ENCODE measurements around the gene ABCA6. TPM values are rescaled to one million over a fixed set of nuclear protein-coding genes. Genes with fewer than 3 reads are reported as not detected.

ABCA6 gene
- total and polyA plus RNA-seq, 10 of the 15 experiments (the other 5 are each of a cell fraction or from before 2014, with no cell fraction given): 6.8 to 36.9 (median 12.6) TPM

- H3K4me2 ChIP-seq (ENCODE audit: control insufficient read depth, insufficient read depth): no peak overlapping the region
- intact Hi-C loops (cut with micrococcal nuclease; ENCODE audit: unreplicated experiment) (no loop called here), in situ Hi-C loops (cut with MboI) (no loop called here)
- H4K20me1 ChIP-seq (ENCODE audit: control insufficient read depth, insufficient read depth): no peaks in the 10 kb centered on the region
- FAIRE-seq (no peak), ATAC-seq (no peak), DNase-seq (ENCODE audit: low read depth, low spot score) (no peak)
- WGBS (ENCODE audit: insufficient coverage, insufficient replicate concordance, low lambda C conversion rate, missing lambda C conversion rate): 97% methylated on average over 5 of the region's 5 CpGs
- ChIA-PET POLR2A (no interaction called here), SMC1A (ENCODE audit: uncharacterized antibody, unreplicated experiment) (interaction anchor here (0.8 to 2.3 kb wide), 7 partner anchors 8 to 122 kb away, joined by 3 to 12 read pairs (median 4); no protein-coding TSS in a partner anchor), RAD21 (ENCODE audit: unreplicated experiment) (interaction anchor here (2.1 kb wide), 1 partner anchor 103 kb away, joined by 7 read pairs; no protein-coding TSS in a partner anchor), CTCF (no interaction called here)
- H3K27ac ChIP-seq (ENCODE audit: control insufficient read depth, insufficient read depth): no peak overlapping the region
- BruUV-seq (replicated peaks): no TSS peak
- peaks cover 6% of the 10 kb centered on the region; the same call in 1 of the 2 replicates for H3K79me2 ChIP-seq (ENCODE audit: control insufficient read depth, insufficient read depth, low read length)
- no peaks in the 10 kb centered on the region for H3K27me3 ChIP-seq (replicated peaks in 1 of 2; ENCODE audit: control insufficient read depth in 2 of 2, insufficient read depth in 2 of 2, low read length in 1 of 2)
- no peaks in the 10 kb centered on the region for H3K36me3 ChIP-seq (ENCODE audit: control insufficient read depth in 2 of 2, insufficient read depth in 2 of 2, low read length in 1 of 2)
- H3K9ac ChIP-seq (ENCODE audit: control insufficient read depth, insufficient read depth, low read length): no peak overlapping the region
- no peak overlapping the region for H3K4me3 ChIP-seq
- H3K9me3 ChIP-seq (replicated peaks; ENCODE audit: control insufficient read depth, insufficient read depth, low read length): no peaks in the 10 kb centered on the region
- H2AFZ ChIP-seq (ENCODE audit: control insufficient read depth, low read depth, low read length): no peak overlapping the region
- TF ChIP-seq POLR2A (IDR thresholded peaks at IDR 0.05; ENCODE audit: low read depth, low read length) (no peak), EZH2 (IDR thresholded peaks at IDR 0.05; ENCODE audit: borderline replicate concordance, control insufficient read depth, low read depth, low read length) (no peak), RAD51 (IDR thresholded peaks at IDR 0.05) (no peak), USF1 (IDR thresholded peaks at IDR 0.05; ENCODE audit: borderline replicate concordance, extremely low read length, insufficient read depth, low read depth, low read length) (no peak), NFYB (IDR thresholded peaks at IDR 0.05; ENCODE audit: insufficient read depth, low read depth, low read length) (no peak), ELK1 (IDR thresholded peaks at IDR 0.05; ENCODE audit: low read depth, low read length) (no peak), CHD1 (IDR thresholded peaks at IDR 0.05; ENCODE audit: low read depth, low read length) (no peak), IKZF2 (IDR thresholded peaks at IDR 0.05) (no peak), SIX5 (IDR thresholded peaks at IDR 0.05; ENCODE audit: low read depth, low read length, severe bottlenecking) (no peak), CBFB (IDR thresholded peaks at IDR 0.05; ENCODE audit: low read depth) (no peak), ZBTB33 (IDR thresholded peaks at IDR 0.05) (no peak), EED (IDR thresholded peaks at IDR 0.05; ENCODE audit: low read depth) (no peak), ZNF622 (IDR thresholded peaks at IDR 0.05) (no peak), TCF3 (IDR thresholded peaks at IDR 0.05; ENCODE audit: borderline replicate concordance, insufficient read depth, low read depth, low read length) (no peak), HDAC2 (IDR thresholded peaks at IDR 0.05) (no peak)
- H3K4me1 ChIP-seq (ENCODE audit: control insufficient read depth, insufficient read depth, low read length): peaks cover 14% of the 10 kb centered on the region
Observed at GRCh38 chr17:69122065-69122464, 19.6 kb downstream of the ABCA6 start.
